Transverse colon (tissue), 3 donors: Measurements from ENCODE around the gene LRP1B.

Source experiments
- CTCF ChIP-seq, 5 experiments: fragments of 200-600 bp in 3 of 5; fragments of 450-650 bp in 2 of 5; sonication (generic) in 3 of 5; IDR thresholded peaks; 1 replicate in 2 of 5; 2 replicates in 3 of 5; pipeline ENCODE4 v1.5.1; 2016 to 2017; ENCODE audit warnings: antibody characterized with exemption in 5 of 5, inconsistent platforms in 3 of 5, mild to moderate bottlenecking in 2 of 5, moderate library complexity in 1 of 5
- POLR2A ChIP-seq: fragments of 450-650 bp; IDR thresholded peaks from one replicate; pipeline ENCODE4 v1.6.1; 2016; ENCODE audit warnings: antibody characterized with exemption, mild to moderate bottlenecking, moderate library complexity

GRCh38 chr2:142010477-142011270 lies 120.1 kb downstream of the LRP1B start:
- TF ChIP-seq CTCF (IDR thresholded peaks at IDR 0.05) (no peak), POLR2A (no peak)
